Stimulated activated naive CD8-positive, alpha-beta T cell treated with anti-CD3 and anti-CD28 coated beads, Interleukin-15, Interleukin-2, amounts not matched to agents 100 U/mL and 50 U/mL, for 24 hours (primary cell): ENCODE results near the gene ARHGEF35.
A peak's percentile ranks its signal among the peaks of the same experiment; 100 is the strongest.
"Not testable (repeated sequence)": the region's sequence is repeated elsewhere in the genome, so short reads cannot be mapped to it uniquely, and the experiment has no call there.

Experiments used
- ATAC-seq: fragments of 150-1000 bp; cut with Tn5 transposase; one replicate; pipeline ENCODE4 v1.10.0; 2021
- DNase-seq: peaks from one replicate; pipeline ENCODE4 v3.0.0; 2021

The ARHGEF35 gene

GRCh38 chr7:144178380-144179164 is 17.1 kb downstream of the ARHGEF35 start:
- not testable (repeated sequence) for DNase-seq
- ATAC-seq = peak; percentile 82

DNA sequence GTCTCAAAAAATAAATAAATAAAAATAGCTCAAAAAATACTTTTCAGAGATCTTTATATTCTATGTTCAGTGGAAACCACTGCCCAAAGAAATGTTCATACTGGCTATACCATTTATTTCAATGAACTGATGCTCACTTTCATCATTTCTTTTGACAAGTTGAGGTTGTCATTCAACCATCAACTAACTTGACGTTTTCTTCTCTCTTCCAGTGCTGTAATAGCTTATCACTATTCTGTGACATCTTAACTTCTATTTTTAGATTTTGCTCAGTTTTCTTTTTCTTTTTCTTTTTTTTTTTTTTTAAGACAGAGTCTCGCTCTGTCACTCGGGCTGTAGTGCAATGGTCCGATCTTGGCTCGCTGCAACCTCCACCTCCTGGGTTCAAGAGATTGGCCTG is 21.0 kb downstream of the ARHGEF35 start:
- DNase-seq (no peak), ATAC-seq (no peak)

DNA sequence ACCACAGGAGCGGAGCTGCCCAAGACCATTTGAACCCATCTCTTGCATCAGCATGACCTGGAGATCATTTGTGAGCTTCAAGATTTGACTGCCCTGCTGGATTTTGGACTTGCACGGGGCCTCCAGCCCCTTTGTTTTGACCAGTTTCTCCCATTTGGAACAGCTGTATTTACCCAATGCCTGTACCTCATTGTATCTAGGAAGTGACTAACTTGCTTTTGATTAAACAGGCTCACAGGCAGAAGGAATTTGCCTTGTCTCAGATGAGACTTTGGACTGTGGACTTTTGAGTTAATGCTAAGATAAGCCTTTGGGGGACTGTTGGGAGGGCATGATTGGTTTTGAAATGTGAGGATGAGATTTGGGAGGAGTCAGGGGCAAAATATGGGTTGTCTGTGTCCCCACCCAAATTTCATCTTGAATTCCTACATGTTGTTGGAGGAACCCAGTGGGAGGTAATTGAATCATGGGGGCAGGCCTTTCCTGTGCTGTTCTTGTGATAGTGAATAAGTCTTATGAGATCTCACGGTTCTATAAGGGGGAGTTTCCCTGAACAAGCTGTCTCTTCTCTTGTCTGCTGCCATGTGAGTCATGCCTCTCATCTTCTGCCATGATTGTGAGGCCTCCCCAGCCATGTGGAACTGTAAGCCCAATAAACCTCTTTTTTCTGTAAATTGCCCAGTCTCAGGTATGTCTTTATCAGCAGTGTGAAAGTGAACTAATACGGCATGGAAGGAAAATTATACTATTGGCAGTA is 23.9 kb downstream of the ARHGEF35 start:
- ATAC-seq, DNase-seq: not testable (repeated sequence)

DNA sequence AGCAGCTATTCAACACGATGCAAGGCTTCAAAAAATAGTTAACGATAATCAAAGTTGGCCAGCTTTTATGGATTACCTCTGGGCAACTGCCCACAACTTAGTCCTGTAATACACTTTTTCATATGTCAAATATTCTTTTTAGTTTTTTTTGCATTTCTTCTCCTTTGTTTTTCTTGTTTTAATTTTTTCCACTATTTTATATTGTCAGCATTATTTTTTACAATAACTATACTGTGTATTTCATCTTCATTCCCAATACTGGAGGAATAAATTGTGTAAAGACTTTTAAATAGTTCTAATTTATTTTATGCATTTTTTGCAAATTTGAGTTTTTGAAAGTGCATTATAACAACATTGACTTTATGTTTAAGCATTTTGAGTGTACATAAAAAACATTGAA is 30.8 kb downstream of the ARHGEF35 start:
- ATAC-seq = no peak
- DNase-seq = no peak

GRCh38 chr7:144158861-144159260 is 36.8 kb downstream of the ARHGEF35 start:
- ATAC-seq = no peak
- no peak for DNase-seq

DNA sequence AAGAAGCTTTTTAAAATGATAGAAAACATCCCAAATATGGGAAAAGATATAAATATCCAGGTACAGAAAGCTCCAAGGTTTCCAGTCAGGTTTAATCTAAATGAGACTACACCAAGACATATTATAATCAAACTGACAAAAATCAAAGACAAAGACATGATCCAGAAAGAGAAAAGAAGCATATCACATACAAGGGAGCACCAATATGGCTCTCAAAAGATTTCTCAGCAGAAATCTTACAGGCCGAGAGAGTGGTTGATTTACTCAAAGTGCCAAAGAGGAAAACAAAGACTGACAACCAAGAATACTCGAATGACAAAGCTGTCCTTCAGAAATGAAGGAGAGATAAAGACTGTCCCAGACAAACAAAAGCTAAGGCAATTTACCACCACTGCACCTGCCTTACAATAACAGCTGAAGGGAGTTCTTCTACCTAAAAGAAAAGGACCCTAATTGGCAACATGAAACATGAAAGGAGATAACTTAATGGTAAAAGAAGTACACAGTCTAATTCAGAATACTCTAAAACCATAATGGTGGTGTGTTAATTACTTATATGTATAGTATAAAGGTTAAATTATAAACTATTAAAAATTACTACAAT is 47.3 kb downstream of the ARHGEF35 start:
- DNase-seq = no peak
- ATAC-seq = no peak

- ATAC-seq = no peak
- DNase-seq = no peak
These were observed 51.2 kb downstream of the ARHGEF35 start for GRCh38 chr7:144144426-144144825.

- DNase-seq (no peak), ATAC-seq (no peak)
These were observed 53.4 kb downstream of the ARHGEF35 start for GRCh38 chr7:144142187-144142586.

DNA sequence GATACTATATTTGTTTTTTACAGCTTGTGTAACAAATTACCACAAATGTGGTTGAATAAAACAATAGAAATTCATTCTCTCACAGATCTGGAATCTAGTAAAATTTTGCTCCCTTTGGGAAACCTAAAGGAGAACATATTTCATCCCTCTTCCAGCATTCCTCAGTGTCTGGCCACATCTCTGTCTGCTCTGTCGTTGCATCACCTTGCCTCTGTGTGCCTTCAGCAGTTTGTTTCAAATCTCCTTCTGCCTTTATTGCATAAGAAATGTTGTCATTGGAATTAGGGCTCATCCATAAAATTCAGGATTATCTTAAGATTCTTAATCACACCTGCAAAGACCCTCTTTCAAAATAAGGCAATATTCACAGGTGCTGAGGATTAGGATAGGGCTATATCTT is 58.1 kb downstream of the ARHGEF35 start:
- no peak for ATAC-seq
- DNase-seq = no peak
